ACC112 (cell line): Measurements from ENCODE around the gene NTN1.

Experiments used
- H2AFZ ChIP-seq: fragments of 200-600 bp; sonication (generic); one replicate; pipeline ENCODE4 v1.6.0; 2017; ENCODE audit warnings: antibody characterized with exemption, low read length; ENCODE audit not compliant: unreplicated experiment
- H3K27ac ChIP-seq: fragments of 200-600 bp; sonication (generic); 2 replicates; pipeline ENCODE4 v1.5.1; 2014; ENCODE audit warnings: low read depth, mild to moderate bottlenecking, antibody characterized with exemption, low read length, moderate library complexity
- H3K27me3 ChIP-seq: fragments of 200-600 bp; sonication (generic); 2 replicates; pipeline ENCODE4 v1.6.1; 2014; ENCODE audit warnings: mild to moderate bottlenecking, antibody characterized with exemption, low read length, moderate library complexity, mixed read lengths; ENCODE audit not compliant: insufficient read depth
- H3K36me3 ChIP-seq: fragments of 200-600 bp; sonication (generic); 2 replicates; pipeline ENCODE4 v1.6.1; 2016; ENCODE audit warnings: mild to moderate bottlenecking, antibody characterized with exemption, low read length, moderate library complexity, mixed read lengths; ENCODE audit not compliant: insufficient read depth
- H3K4me1 ChIP-seq: fragments of 200-600 bp; sonication (generic); one replicate; pipeline ENCODE4 v1.6.1; 2016; ENCODE audit warnings: low read length, mixed read lengths; ENCODE audit not compliant: insufficient read depth, unreplicated experiment, control insufficient read depth
- H3K4me3 ChIP-seq: fragments of 200-600 bp; sonication (generic); 2 replicates; pipeline ENCODE4 v1.5.1; 2014; ENCODE audit warnings: mild to moderate bottlenecking, low read depth, low read length
- H3K79me2 ChIP-seq: fragments of 200-600 bp; sonication (generic); one replicate; pipeline ENCODE4 v1.6.0; 2016; ENCODE audit warnings: low read length; ENCODE audit not compliant: control insufficient read depth, unreplicated experiment, insufficient read depth

NTN1 gene

GRCh38 chr17:9233271-9233599 is 211.9 kb downstream of the NTN1 start:
- H3K27me3 ChIP-seq = no peaks in the 10 kb centered on the region
- H3K27ac ChIP-seq = no peak overlapping the region
- no peaks in the 10 kb centered on the region for H3K4me1 ChIP-seq
- H3K4me3 ChIP-seq = no peak overlapping the region
- H3K36me3 ChIP-seq = no peaks in the 10 kb centered on the region
- no peaks in the 10 kb centered on the region for H3K79me2 ChIP-seq
- no peak overlapping the region for H2AFZ ChIP-seq

DNA sequence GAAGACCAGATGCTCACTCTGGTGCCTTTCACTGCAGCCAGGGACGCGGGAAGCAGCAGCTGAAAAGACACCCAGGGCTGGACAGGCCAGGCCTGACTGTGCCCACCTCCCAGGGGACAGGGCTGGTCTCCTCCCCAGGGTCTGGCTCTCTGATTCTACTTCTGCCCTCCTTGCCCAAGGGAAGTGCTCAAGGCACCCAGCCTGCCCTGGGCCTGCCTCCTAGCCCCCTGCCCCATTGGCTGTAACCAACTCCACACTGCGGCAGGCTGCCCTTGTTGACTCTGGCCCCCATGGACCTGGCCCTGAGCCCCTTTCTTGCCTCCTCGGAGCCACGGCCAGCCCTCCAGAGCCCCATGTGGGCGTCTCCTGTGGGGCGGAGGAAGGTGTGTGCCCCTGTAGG is 212.5 kb downstream of the NTN1 start:
- Histone ChIP-seq H3K4me1 (no peaks in the 10 kb centered on the region), H2AFZ (no peak overlapping the region), H3K4me3 (no peak overlapping the region), H3K79me2 (no peaks in the 10 kb centered on the region), H3K27me3 (no peaks in the 10 kb centered on the region), H3K27ac (no peak overlapping the region), H3K36me3 (no peaks in the 10 kb centered on the region)

DNA sequence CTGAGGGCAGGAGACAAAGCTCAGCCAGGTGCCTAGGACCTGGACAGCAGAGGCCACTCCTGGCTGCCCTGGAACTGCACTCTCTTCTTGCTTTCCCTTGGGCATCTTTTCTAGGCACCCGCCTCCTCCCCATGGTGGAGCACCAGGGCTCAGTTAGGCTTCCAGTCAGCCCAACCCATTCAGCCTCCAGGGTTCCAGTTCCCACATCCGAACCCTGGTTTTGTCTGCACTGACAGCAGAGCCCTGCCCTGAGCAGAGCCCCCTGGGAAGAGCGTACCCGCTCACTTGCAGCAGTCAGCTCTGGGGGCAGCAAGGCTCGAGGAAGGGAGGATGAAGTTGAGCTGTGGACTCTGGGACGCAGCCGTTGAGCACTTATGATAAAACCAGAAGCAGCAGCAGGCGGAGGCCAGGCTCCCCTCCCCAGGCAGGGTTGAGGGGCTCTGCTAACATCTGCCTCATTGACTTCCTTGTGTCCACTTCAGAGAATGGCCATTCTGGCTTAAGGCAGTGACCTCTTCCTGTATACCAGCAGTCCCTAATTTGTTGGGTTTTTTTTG is 213.2 kb downstream of the NTN1 start:
- no peaks in the 10 kb centered on the region for H3K36me3 ChIP-seq
- H3K4me3 ChIP-seq = no peak overlapping the region
- H3K27ac ChIP-seq = no peak overlapping the region
- H3K4me1 ChIP-seq = peaks cover 2% of the 10 kb centered on the region
- H3K79me2 ChIP-seq = no peaks in the 10 kb centered on the region
- H3K27me3 ChIP-seq = no peaks in the 10 kb centered on the region
- no peak overlapping the region for H2AFZ ChIP-seq

DNA sequence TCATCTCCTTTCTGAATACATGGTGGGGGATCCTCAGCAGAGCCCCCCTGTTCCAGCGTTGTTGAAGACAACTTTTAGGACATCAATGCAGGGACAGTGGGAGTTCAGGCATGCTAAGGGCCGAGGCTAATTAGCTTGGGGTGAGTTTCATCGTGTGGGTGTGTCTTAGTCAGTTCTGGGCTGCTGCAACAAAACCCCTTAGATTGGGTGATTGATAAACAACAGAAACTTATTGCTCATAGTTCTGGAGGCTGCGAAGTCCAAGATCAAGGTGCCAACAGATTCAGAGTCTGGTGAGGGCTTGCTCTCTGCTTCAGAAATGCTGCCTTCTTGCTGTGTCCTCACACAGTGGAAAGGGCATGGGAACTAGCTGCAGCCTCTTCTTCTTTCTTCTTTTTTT is 214.0 kb downstream of the NTN1 start:
- no peaks in the 10 kb centered on the region for H3K79me2 ChIP-seq
- no peak overlapping the region for H3K4me3 ChIP-seq

GRCh38 chr17:9236286-9237052 is 215.2 kb downstream of the NTN1 start:
- Histone ChIP-seq H3K36me3 (no peaks in the 10 kb centered on the region), H3K79me2 (no peaks in the 10 kb centered on the region)

More for the DNA sequence above, 214.0 kb downstream of the NTN1 start:
- no peaks in the 10 kb centered on the region for H3K36me3 ChIP-seq
- peaks cover 6% of the 10 kb centered on the region for H3K4me1 ChIP-seq
- H2AFZ ChIP-seq = no peak overlapping the region
- H3K27ac ChIP-seq = no peak overlapping the region
- H3K27me3 ChIP-seq = no peaks in the 10 kb centered on the region

GRCh38 chr17:9237053-9237410 is 215.7 kb downstream of the NTN1 start:
- no peak overlapping the region for H2AFZ ChIP-seq
- peaks cover 10% of the 10 kb centered on the region for H3K4me1 ChIP-seq
- no peaks in the 10 kb centered on the region for H3K36me3 ChIP-seq
- H3K4me3 ChIP-seq = no peak overlapping the region
- no peak overlapping the region for H3K27ac ChIP-seq
- no peaks in the 10 kb centered on the region for H3K79me2 ChIP-seq
- H3K27me3 ChIP-seq = no peaks in the 10 kb centered on the region

More at GRCh38 chr17:9236286-9237052, 215.2 kb downstream of the NTN1 start:
- H3K4me3 ChIP-seq = no peak overlapping the region
- H3K27ac ChIP-seq = no peak overlapping the region
- no peak overlapping the region for H2AFZ ChIP-seq
- peaks cover 10% of the 10 kb centered on the region for H3K4me1 ChIP-seq
- H3K27me3 ChIP-seq = no peaks in the 10 kb centered on the region

- Histone ChIP-seq H3K79me2 (no peaks in the 10 kb centered on the region), H3K27ac (no peak overlapping the region), H3K36me3 (no peaks in the 10 kb centered on the region), H2AFZ (no peak overlapping the region), H3K4me3 (no peak overlapping the region), H3K4me1 (peaks cover 10% of the 10 kb centered on the region), H3K27me3 (no peaks in the 10 kb centered on the region)
Measured at GRCh38 chr17:9237661-9238301, 216.5 kb downstream of the NTN1 start.

DNA sequence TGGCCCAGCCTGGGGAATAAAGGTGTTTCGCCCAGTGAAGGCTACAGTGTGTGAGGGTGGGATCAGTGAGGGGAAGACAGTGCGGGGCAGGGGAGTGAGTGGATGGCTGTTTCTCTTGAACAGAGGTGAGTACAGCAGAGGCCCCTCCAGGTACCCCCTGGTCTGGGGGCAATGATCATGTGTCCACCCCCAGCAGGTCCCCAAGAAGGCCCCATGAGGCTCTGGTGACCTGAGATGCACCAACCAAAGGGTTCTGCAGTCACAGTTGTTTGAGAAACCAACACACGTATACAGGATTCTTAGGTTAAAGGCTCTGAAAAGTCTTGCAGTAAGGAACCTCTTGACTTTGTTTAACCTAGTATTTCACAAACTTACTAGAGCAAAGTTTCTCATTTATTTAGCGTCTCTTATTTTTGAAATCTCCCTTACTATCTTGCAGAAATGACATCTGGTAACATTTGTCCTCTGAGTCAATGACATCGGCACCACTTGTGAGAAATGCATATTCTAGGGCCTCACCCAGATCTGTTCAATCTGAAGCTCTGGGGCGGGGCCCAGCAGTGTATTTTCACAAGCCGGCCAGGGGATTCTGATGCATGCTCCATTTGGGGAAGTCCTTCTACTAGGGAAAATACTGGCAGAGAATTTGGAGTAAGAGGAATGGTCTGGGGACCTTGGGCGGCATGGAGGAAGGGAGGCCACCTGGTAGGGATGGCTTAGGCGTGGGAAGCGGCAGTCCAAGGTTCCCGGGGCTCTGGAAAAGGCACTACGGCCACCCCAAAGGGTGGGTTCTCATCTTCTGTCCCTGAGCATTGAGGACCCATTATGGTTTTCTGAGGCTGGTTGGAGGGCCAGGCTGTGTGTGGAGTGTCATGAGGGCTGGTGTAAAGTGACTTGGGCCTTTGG is 217.3 kb downstream of the NTN1 start:
- H3K79me2 ChIP-seq = no peaks in the 10 kb centered on the region
- no peaks in the 10 kb centered on the region for H3K36me3 ChIP-seq
- H3K27ac ChIP-seq = no peak overlapping the region
- peaks cover 10% of the 10 kb centered on the region for H3K4me1 ChIP-seq
- no peak overlapping the region for H2AFZ ChIP-seq
- no peaks in the 10 kb centered on the region for H3K27me3 ChIP-seq
- no peak overlapping the region for H3K4me3 ChIP-seq

DNA sequence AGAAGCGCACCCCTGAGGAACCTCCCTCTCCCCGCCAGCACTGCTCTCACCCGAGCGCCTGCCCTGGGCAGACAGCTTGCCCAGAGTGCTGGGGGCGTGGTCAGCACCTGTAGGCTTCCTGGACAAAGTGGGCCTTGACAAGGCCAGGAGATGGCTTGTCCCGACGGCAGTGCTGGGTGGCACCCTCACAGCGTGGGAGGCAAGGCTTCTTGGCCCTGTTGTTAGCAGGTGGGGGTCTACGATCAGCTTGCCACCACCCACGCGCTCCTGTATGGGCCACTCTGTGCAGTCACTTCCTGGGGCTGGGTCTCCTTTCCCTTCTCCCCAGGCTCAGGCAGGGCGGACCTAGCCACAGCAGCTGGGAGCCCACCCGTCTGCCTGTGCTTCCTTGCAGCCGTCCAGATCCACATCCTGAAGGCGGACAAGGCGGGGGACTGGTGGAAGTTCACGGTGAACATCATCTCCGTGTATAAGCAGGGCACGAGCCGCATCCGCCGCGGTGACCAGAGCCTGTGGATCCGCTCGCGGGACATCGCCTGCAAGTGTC is 218.0 kb downstream of the NTN1 start:
- H3K4me1 ChIP-seq = peaks cover 10% of the 10 kb centered on the region
- no peak overlapping the region for H3K27ac ChIP-seq
- no peaks in the 10 kb centered on the region for H3K36me3 ChIP-seq
- peak overlapping the region; percentile 38 for H2AFZ ChIP-seq
- H3K79me2 ChIP-seq = no peaks in the 10 kb centered on the region
- H3K4me3 ChIP-seq = peak overlapping the region; percentile 74
- no peaks in the 10 kb centered on the region for H3K27me3 ChIP-seq
